HCT116 (cell line): ENCODE data around the gene PRKN.

Source experiments
- CEBPB ChIP-seq: IDR thresholded peaks from 2 replicates; pipeline ENCODE4 v1.6.1; 2012; ENCODE audit warnings: low read depth
- EZH2 ChIP-seq: fragments of 200-600 bp; sonication (generic); IDR thresholded peaks from 2 replicates; pipeline ENCODE4 v1.6.1; 2017; ENCODE audit warnings: antibody characterized with exemption, mixed run types
- EZH2phosphoT487 ChIP-seq: fragments of 200-600 bp; IDR thresholded peaks from 2 replicates; pipeline ENCODE4 v1.6.1; 2018; ENCODE audit warnings: antibody characterized with exemption, borderline replicate concordance
- MAX ChIP-seq: IDR thresholded peaks from 2 replicates; pipeline ENCODE4 v1.6.1; 2012
- POLR2A ChIP-seq: IDR thresholded peaks from 2 replicates; pipeline ENCODE4 v1.7.0; 2011; ENCODE audit warnings: borderline replicate concordance; ENCODE audit not compliant: insufficient read depth, insufficient read length; ENCODE audit errors: extremely low read depth
- POLR2AphosphoS5 ChIP-seq: IDR thresholded peaks from 2 replicates; pipeline ENCODE4 v1.6.1; 2011; ENCODE audit warnings: mild to moderate bottlenecking, low read depth, low read length, moderate library complexity
- RAD21 ChIP-seq: IDR thresholded peaks from 2 replicates; pipeline ENCODE4 v1.6.1; 2012; ENCODE audit warnings: low read depth, mild to moderate bottlenecking
- YY1 ChIP-seq: IDR thresholded peaks from 2 replicates; pipeline ENCODE4 v1.6.1; 2011; ENCODE audit warnings: low read length, low read depth, moderate library complexity, mild to moderate bottlenecking; ENCODE audit not compliant: insufficient replicate concordance; ENCODE audit errors: extremely low read depth
- TF ChIP-seq, protein P1 (sequence below), 3 experiments: fragments of 200-600 bp in 1 of 3; sonication (generic) in 1 of 3; IDR thresholded peaks in 2 of 3; conservative IDR thresholded peaks in 1 of 3; 2 replicates each; pipeline ENCODE4 v1.5.1; 2012 to 2017; ENCODE audit warnings: low read depth in 2 of 3, low read length in 2 of 3, antibody characterized with exemption in 1 of 3, borderline replicate concordance in 1 of 3, control low read depth in 1 of 3, mild to moderate bottlenecking in 1 of 3, mixed read lengths in 1 of 3, mixed run types in 1 of 3, moderate library complexity in 1 of 3; ENCODE audit not compliant: insufficient read depth in 1 of 3

- TF ChIP-seq MAX (no peak), EZH2phosphoT487 (no peak), POLR2AphosphoS5 (no peak), POLR2A (no peak), YY1 (no peak), EZH2 (no peak), RAD21 (no peak), CEBPB (no peak)
- TF ChIP-seq, protein P1, sequence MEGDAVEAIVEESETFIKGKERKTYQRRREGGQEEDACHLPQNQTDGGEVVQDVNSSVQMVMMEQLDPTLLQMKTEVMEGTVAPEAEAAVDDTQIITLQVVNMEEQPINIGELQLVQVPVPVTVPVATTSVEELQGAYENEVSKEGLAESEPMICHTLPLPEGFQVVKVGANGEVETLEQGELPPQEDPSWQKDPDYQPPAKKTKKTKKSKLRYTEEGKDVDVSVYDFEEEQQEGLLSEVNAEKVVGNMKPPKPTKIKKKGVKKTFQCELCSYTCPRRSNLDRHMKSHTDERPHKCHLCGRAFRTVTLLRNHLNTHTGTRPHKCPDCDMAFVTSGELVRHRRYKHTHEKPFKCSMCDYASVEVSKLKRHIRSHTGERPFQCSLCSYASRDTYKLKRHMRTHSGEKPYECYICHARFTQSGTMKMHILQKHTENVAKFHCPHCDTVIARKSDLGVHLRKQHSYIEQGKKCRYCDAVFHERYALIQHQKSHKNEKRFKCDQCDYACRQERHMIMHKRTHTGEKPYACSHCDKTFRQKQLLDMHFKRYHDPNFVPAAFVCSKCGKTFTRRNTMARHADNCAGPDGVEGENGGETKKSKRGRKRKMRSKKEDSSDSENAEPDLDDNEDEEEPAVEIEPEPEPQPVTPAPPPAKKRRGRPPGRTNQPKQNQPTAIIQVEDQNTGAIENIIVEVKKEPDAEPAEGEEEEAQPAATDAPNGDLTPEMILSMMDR (IDR thresholded peaks at IDR 0.05 in 2 of 3, conservative IDR thresholded peaks at IDR 0.05 in 1 of 3; ENCODE audit: borderline replicate concordance in 1 of 3, insufficient read depth in 1 of 3, low read depth in 2 of 3, low read length in 2 of 3) = no peak
Observed at GRCh38 chr6:161410736-161411135, 1316.8 kb downstream of the PRKN start.
